ENCODE data around the gene RADIL.

Gene RADIL

GRCh38 chr7:4751398-4751947 lies 132.0 kb downstream of the RADIL start:
- no peak for TF ChIP-seq SIN3A (IDR thresholded peaks at IDR 0.05; ENCODE audit: borderline replicate concordance, insufficient read depth, low read length)

GRCh38 chr7:4749798-4750197 lies 133.7 kb downstream of the RADIL start:
- TF ChIP-seq SIN3A (IDR thresholded peaks at IDR 0.05; ENCODE audit: borderline replicate concordance, insufficient read depth, low read length) (no peak), FOXP2 (optimal IDR thresholded peaks at IDR 0.05; ENCODE audit: borderline replicate concordance, extremely low read depth, extremely low read length, insufficient read depth) (no peak), REST (IDR thresholded peaks at IDR 0.05; ENCODE audit: insufficient read depth in 1 of 2, low read depth in 2 of 2, low read length in 2 of 2) (no peak), POLR2AphosphoS5 (IDR thresholded peaks at IDR 0.05; ENCODE audit: low read depth, low read length) (no peak), TAF1 (IDR thresholded peaks at IDR 0.05; ENCODE audit: borderline replicate concordance, insufficient read depth, low read length) (no peak)

GRCh38 chr7:4749363-4749762 lies 134.2 kb downstream of the RADIL start:
- TF ChIP-seq POLR2AphosphoS5 (IDR thresholded peaks at IDR 0.05; ENCODE audit: low read depth, low read length) (no peak), SIN3A (IDR thresholded peaks at IDR 0.05; ENCODE audit: borderline replicate concordance, insufficient read depth, low read length) (no peak), FOXP2 (optimal IDR thresholded peaks at IDR 0.05; ENCODE audit: borderline replicate concordance, extremely low read depth, extremely low read length, insufficient read depth) (no peak), REST (IDR thresholded peaks at IDR 0.05; ENCODE audit: insufficient read depth in 1 of 2, low read depth in 2 of 2, low read length in 2 of 2) (no peak), TAF1 (IDR thresholded peaks at IDR 0.05; ENCODE audit: borderline replicate concordance, insufficient read depth, low read length) (no peak)
